K562 (cell line): ENCODE results near the gene MSRB2. TPM values are rescaled to one million over a fixed set of nuclear protein-coding genes. Genes with fewer than 3 reads are reported as not detected.
A peak's percentile ranks its signal among the peaks of the same experiment; 100 is the strongest.

ENCODE experiments used
- ATAC-seq: fragments of 200-7000 bp; cut with Tn5 transposase; 3 replicates; pipeline ENCODE4 v1.9.1; 2020; ENCODE audit warnings: moderate library complexity
- BruUV-seq: library from RNA; stranded (reverse); fragments of 400-500 nt; replicated peaks from 2 replicates; lab custom pipeline; 2021; lab: Mats Ljungman, UMichigan
- CTCF ChIA-PET: fragments of 300-600 bp; formaldehyde crosslinking; extraction: SDS; loops from one replicate; lab custom pipeline; 2021; ENCODE audit warnings: low intra/inter-chr PET ratio; lab: Yijun Ruan, JAX
- POLR2A ChIA-PET: fragments of 300-600, 350-650 bp; sonication (Branson Sonifier 250); formaldehyde crosslinking; extraction: SDS; loops from one replicate; lab custom pipeline; 2021; ENCODE audit warnings: antibody characterized with exemption, inconsistent platforms; lab: Yijun Ruan, JAX
- DNase-seq, 4 experiments: peaks; one replicate each; pipeline versions ENCODE4 v3.0.0 to v3.0.0-alpha.2; 2011 to 2018; ENCODE audit warnings: low spot score in 3 of 4, mixed read lengths in 3 of 4; ENCODE audit errors: extremely low read depth in 1 of 4
- FAIRE-seq: peaks from 2 replicates; lab custom pipeline; 2011; peaks lifted over from hg19 to GRCh38; lab: Jason Lieb, UNC
- H2AFZ ChIP-seq: 2 replicates; pipeline ENCODE4 v1.6.0; 2011; ENCODE audit warnings: low read depth, low read length, control low read depth, inconsistent platforms
- H3K27ac ChIP-seq: fragments of 200-600 bp; 3 replicates; pipeline ENCODE4 v1.8.0; 2011; ENCODE audit warnings: low read depth, mild to moderate bottlenecking, control low read depth, inconsistent platforms, low read length, moderate library complexity, mixed read lengths; ENCODE audit errors: extremely low read depth
- H3K27me3 ChIP-seq, 2 experiments: fragments of 300-600 bp in 1 of 2; 2 replicates in 1 of 2; 3 replicates in 1 of 2; pipeline versions ENCODE4 v1.6.0 to v1.8.0; 2011; ENCODE audit warnings: inconsistent platforms in 2 of 2, low read length in 2 of 2, mild to moderate bottlenecking in 1 of 2, mixed read lengths in 1 of 2, moderate library complexity in 1 of 2; ENCODE audit not compliant: control insufficient read depth in 2 of 2, insufficient read depth in 2 of 2
- H3K36me3 ChIP-seq: fragments of 300-600 bp; 3 replicates; pipeline ENCODE4 v1.8.0; 2011; ENCODE audit warnings: mild to moderate bottlenecking, low read length, inconsistent platforms; ENCODE audit not compliant: control insufficient read depth, insufficient read depth
- H3K4me1 ChIP-seq, 2 experiments: fragments of 200-600 bp in 1 of 2; replicated peaks in 1 of 2; 2 replicates in 1 of 2; 3 replicates in 1 of 2; pipeline versions ENCODE4 v1.5.1 to v1.8.0; 2011; ENCODE audit warnings: inconsistent platforms in 2 of 2, low read length in 2 of 2, mild to moderate bottlenecking in 1 of 2, mixed read lengths in 1 of 2, moderate library complexity in 1 of 2; ENCODE audit not compliant: control insufficient read depth in 2 of 2, insufficient read depth in 2 of 2
- H3K4me2 ChIP-seq: 2 replicates; pipeline ENCODE4 v1.6.1; 2011; ENCODE audit warnings: low read length, control low read depth, inconsistent platforms, mixed read lengths; ENCODE audit not compliant: insufficient read depth
- H3K4me3 ChIP-seq: fragments of 200-600 bp; sonication (generic), shearing (Covaris generic); 2 replicates; pipeline ENCODE4 v1.5.1; 2016; ENCODE audit warnings: control low read depth, inconsistent platforms
- H3K79me2 ChIP-seq: fragments of 200-600 bp; 3 replicates; pipeline ENCODE4 v1.8.0; 2011; ENCODE audit warnings: low read length, inconsistent platforms; ENCODE audit not compliant: control insufficient read depth, insufficient read depth
- H3K9ac ChIP-seq, 2 experiments: 2 replicates each; pipeline versions ENCODE4 v1.6.0 to v1.6.1; 2011; ENCODE audit warnings: low read depth in 2 of 2, low read length in 2 of 2, control low read depth in 1 of 2, inconsistent platforms in 1 of 2, mild to moderate bottlenecking in 1 of 2, mixed read lengths in 1 of 2; ENCODE audit not compliant: insufficient read depth in 1 of 2
- H3K9me1 ChIP-seq: one replicate; pipeline ENCODE4 v1.6.0; 2011; ENCODE audit warnings: inconsistent platforms, mild to moderate bottlenecking, low read length, moderate library complexity; ENCODE audit not compliant: control insufficient read depth, insufficient read depth
- H3K9me3 ChIP-seq: replicated peaks from 2 replicates; pipeline ENCODE4 v1.5.1; 2011; ENCODE audit warnings: low read depth, low read length, inconsistent platforms; ENCODE audit not compliant: control insufficient read depth, insufficient read depth
- H4K20me1 ChIP-seq: replicated peaks from 2 replicates; pipeline ENCODE4 v1.6.1; 2011; ENCODE audit warnings: low read length, inconsistent platforms, mixed read lengths; ENCODE audit not compliant: control insufficient read depth, insufficient read depth
- NFE2L1 ChIP-seq: fragments of 450-650 bp; IDR thresholded peaks from 2 replicates; pipeline ENCODE4 v1.6.1; 2016; ENCODE audit warnings: missing genetic modification characterization, low read depth, mild to moderate bottlenecking, missing compliant biosample characterization, moderate library complexity, borderline replicate concordance
- ZBTB17 ChIP-seq: fragments of 450-650 bp; formaldehyde crosslinking; IDR thresholded peaks from 2 replicates; pipeline ENCODE4 v1.4.0; 2020; ENCODE audit warnings: mild to moderate bottlenecking
- WGBS: fragments of 100-300 bp; shearing (Covaris generic); methylation state at CpG from one replicate; pipeline ENCODE4 v1.1.6; 2016; ENCODE audit warnings: low coverage, mixed read lengths; ENCODE audit not compliant: insufficient coverage; ENCODE audit errors: missing lambda C conversion rate; 5-methylcytosine and 5-hydroxymethylcytosine counted together
- in situ Hi-C: fragments of 300-500 bp; cut with MboI; formaldehyde crosslinking; loops from 4 replicates; pipeline ENCODE4 v1.15.0; 2018; ENCODE audit warnings: inconsistent platforms, mixed read lengths
- intact Hi-C: fragments of 100-400 bp; cut with micrococcal nuclease; formaldehyde crosslinking; loops from 2 replicates; pipeline ENCODE4 v1.14.2; 2022
- polyA plus RNA-seq, 8 experiments: library from polyadenylated mRNA; depleted of rRNA in 4 of 8; stranded (reverse) in 5 of 8; unstranded in 3 of 8; fragments of >200 nt; fragmentation: Nextera tagmentation in 2 of 8; fragmentation: Illumina TruSeq in 1 of 8; extraction: Ambion mirVana in 2 of 8; extraction: Trizol in 1 of 8; gene quantifications; 2 replicates each; pipeline versions ENCODE4 v1.2.1 to v1.2.3, GENCODE V29; 2011 to 2014; ENCODE audit warnings: inconsistent platforms in 1 of 8, missing spikeins in 1 of 8
- total RNA-seq, 7 experiments: library from RNA; depleted of rRNA in 6 of 7; stranded (reverse); fragments of >200 nt in 6 of 7; fragmentation: Illumina TruSeq in 2 of 7; extraction: Trizol in 2 of 7; gene quantifications; 2 replicates each; pipeline versions ENCODE4 v1.2.1 to v1.2.3, GENCODE V29; 2011 to 2021; ENCODE audit warnings: low replicate concordance in 1 of 7
- TF ChIP-seq, protein P1 (sequence below): sonication (generic); formaldehyde crosslinking; IDR thresholded peaks from 2 replicates; pipeline ENCODE4 v1.8.0; 2022; ENCODE audit warnings: missing genetic modification reagents, mild to moderate bottlenecking, borderline replicate concordance
- TF ChIP-seq, protein P2 (sequence below): fragments of 450-650 bp; IDR thresholded peaks from 2 replicates; pipeline ENCODE4 v1.6.1; 2017; ENCODE audit warnings: mild to moderate bottlenecking, moderate library complexity
- TF ChIP-seq, protein P3 (sequence below): sonication (generic); IDR thresholded peaks from 2 replicates; pipeline ENCODE4 v1.6.1; 2016
- TF ChIP-seq, protein P4 (sequence below): sonication (generic); formaldehyde crosslinking; IDR thresholded peaks from 2 replicates; pipeline ENCODE4 v1.4.0; 2020; ENCODE audit warnings: mild to moderate bottlenecking, missing genetic modification reagents

The MSRB2 gene
- total and polyA plus RNA-seq, 9 of the 15 experiments (the other 6 are each of a cell fraction or from before 2014, with no cell fraction given), result 1.5 to 22.3 (median 5.9) TPM

DNA sequence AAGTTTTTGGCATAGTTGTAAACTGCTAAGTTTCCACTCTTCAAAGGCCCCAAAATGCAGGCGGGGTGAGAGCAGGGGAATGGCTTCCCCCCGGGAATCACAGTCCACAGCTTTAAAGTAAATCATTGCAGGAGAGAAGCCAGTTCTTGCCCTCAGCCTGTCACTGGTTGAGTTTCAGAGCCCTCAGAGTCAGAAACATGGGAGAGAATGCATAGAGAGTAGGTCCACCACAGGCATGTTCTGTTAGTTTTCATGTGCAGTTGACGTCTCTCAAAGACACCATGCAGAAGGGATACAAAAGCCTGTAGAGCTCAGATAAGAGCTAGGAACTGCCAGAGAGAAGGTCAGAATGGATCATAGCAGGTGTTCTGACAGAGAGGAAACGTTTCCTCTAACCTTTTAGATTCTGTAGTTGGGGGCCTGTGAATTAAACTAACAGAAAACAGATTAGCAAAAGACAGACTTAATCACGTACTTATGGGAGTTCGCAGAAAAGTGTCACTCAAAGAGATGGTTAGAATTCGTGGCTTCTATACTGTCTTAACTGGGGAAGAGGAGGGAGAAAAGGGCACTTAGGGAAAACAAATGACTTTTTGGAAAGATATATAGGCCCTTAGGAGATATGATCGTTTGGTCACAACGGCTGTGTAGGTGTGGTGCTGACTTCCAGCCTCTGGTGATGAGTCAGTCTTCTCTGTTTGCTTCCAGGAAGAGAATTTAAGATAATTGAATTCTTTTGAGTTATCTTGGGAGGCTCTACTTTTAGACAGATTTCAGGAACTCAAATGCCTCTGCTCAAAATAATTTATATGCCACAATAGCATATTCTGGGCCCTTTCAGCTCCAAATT, 48.0 kb upstream of the MSRB2 start (continued):
- TF ChIP-seq, protein P1, sequence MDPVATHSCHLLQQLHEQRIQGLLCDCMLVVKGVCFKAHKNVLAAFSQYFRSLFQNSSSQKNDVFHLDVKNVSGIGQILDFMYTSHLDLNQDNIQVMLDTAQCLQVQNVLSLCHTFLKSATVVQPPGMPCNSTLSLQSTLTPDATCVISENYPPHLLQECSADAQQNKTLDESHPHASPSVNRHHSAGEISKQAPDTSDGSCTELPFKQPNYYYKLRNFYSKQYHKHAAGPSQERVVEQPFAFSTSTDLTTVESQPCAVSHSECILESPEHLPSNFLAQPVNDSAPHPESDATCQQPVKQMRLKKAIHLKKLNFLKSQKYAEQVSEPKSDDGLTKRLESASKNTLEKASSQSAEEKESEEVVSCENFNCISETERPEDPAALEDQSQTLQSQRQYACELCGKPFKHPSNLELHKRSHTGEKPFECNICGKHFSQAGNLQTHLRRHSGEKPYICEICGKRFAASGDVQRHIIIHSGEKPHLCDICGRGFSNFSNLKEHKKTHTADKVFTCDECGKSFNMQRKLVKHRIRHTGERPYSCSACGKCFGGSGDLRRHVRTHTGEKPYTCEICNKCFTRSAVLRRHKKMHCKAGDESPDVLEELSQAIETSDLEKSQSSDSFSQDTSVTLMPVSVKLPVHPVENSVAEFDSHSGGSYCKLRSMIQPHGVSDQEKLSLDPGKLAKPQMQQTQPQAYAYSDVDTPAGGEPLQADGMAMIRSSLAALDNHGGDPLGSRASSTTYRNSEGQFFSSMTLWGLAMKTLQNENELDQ (CRISPR knock-in tag), result no peak
- TF ChIP-seq, all 486 proteins: peak for 126

DNA sequence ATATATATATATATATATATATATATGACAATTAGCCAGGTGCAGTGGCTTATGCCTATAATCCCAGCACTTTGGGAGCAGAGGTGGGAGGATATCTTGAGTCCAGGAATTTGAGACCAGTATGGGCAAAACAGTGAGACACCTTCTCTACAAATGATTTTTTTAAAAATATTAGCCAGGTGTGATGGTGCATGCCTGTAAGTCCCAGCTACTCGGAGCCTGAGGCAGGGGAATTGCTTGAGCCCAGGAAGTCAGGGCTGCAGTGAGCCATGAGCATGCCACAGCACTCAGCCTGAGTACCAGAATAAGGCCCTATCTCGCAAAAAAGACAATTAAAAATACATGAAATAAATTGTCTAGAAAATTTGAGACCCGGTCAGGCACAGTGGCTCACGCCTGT, 47.2 kb upstream of the MSRB2 start:
- Histone ChIP-seq H3K4me3 (no peak overlapping the region), H4K20me1 (no peaks in the 10 kb centered on the region), H3K27ac (peak overlapping the region; percentile 90; the same call in 1 of the 3 replicates), H2AFZ (no peak overlapping the region), H3K4me2 (no peak overlapping the region), H3K27me3 (no peaks in the 10 kb centered on the region), H3K9ac (no peak overlapping the region), H3K4me1 (peaks cover 20 to 55% of the 10 kb centered on the region in 2 experiments), H3K36me3 (no peaks in the 10 kb centered on the region), H3K79me2 (no peaks in the 10 kb centered on the region), H3K9me3 (no peaks in the 10 kb centered on the region), H3K9me1 (no peaks in the 10 kb centered on the region)
- in situ Hi-C loops (no loop called here), intact Hi-C loops (no loop called here)
- no peak for ATAC-seq
- DNase-seq, result no peak
- POLR2A ChIA-PET, result no interaction called here
- no TSS peak for BruUV-seq
- no peak for FAIRE-seq
- CTCF ChIA-PET, result no interaction called here
- 48% methylated on average over 4 of the region's 4 CpGs for WGBS
- no peak for TF ChIP-seq ZBTB17 (CRISPR knock-in tag)
- TF ChIP-seq, protein P2, sequence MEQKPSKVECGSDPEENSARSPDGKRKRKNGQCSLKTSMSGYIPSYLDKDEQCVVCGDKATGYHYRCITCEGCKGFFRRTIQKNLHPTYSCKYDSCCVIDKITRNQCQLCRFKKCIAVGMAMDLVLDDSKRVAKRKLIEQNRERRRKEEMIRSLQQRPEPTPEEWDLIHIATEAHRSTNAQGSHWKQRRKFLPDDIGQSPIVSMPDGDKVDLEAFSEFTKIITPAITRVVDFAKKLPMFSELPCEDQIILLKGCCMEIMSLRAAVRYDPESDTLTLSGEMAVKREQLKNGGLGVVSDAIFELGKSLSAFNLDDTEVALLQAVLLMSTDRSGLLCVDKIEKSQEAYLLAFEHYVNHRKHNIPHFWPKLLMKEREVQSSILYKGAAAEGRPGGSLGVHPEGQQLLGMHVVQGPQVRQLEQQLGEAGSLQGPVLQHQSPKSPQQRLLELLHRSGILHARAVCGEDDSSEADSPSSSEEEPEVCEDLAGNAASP, result no peak
- no peak for TF ChIP-seq NFE2L1 (tag)
- TF ChIP-seq, protein P3, sequence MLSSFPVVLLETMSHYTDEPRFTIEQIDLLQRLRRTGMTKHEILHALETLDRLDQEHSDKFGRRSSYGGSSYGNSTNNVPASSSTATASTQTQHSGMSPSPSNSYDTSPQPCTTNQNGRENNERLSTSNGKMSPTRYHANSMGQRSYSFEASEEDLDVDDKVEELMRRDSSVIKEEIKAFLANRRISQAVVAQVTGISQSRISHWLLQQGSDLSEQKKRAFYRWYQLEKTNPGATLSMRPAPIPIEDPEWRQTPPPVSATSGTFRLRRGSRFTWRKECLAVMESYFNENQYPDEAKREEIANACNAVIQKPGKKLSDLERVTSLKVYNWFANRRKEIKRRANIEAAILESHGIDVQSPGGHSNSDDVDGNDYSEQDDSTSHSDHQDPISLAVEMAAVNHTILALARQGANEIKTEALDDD, result no peak
- TF ChIP-seq, protein P4, sequence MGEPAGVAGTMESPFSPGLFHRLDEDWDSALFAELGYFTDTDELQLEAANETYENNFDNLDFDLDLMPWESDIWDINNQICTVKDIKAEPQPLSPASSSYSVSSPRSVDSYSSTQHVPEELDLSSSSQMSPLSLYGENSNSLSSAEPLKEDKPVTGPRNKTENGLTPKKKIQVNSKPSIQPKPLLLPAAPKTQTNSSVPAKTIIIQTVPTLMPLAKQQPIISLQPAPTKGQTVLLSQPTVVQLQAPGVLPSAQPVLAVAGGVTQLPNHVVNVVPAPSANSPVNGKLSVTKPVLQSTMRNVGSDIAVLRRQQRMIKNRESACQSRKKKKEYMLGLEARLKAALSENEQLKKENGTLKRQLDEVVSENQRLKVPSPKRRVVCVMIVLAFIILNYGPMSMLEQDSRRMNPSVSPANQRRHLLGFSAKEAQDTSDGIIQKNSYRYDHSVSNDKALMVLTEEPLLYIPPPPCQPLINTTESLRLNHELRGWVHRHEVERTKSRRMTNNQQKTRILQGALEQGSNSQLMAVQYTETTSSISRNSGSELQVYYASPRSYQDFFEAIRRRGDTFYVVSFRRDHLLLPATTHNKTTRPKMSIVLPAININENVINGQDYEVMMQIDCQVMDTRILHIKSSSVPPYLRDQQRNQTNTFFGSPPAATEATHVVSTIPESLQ (CRISPR knock-in tag), result no peak
